KMS-11 (cell line): ENCODE data around the gene DCTN3.

Source experiments
- H2AFZ ChIP-seq: fragments of 200-600 bp; sonication (generic); 2 replicates; pipeline ENCODE4 v1.6.1; 2016; ENCODE audit warnings: antibody characterized with exemption, mixed run types, low read depth
- H3K27ac ChIP-seq: fragments of 200-600 bp; sonication (generic); 2 replicates; pipeline ENCODE4 v1.6.1; 2016; ENCODE audit warnings: mild to moderate bottlenecking, mixed run types
- H3K27me3 ChIP-seq: fragments of 200-600 bp; sonication (generic); 2 replicates; pipeline ENCODE4 v1.6.1; 2017; ENCODE audit warnings: mild to moderate bottlenecking, low read depth, mixed run types, moderate library complexity; ENCODE audit not compliant: insufficient read depth
- H3K36me3 ChIP-seq: fragments of 200-600 bp; sonication (generic); 2 replicates; pipeline ENCODE4 v1.6.1; 2017; ENCODE audit warnings: mild to moderate bottlenecking, mixed run types; ENCODE audit not compliant: insufficient read depth
- H3K4me1 ChIP-seq: fragments of 200-600 bp; sonication (generic); 2 replicates; pipeline ENCODE4 v1.6.1; 2016; ENCODE audit warnings: mild to moderate bottlenecking, low read depth, mixed run types; ENCODE audit not compliant: poor library complexity, severe bottlenecking
- H3K4me2 ChIP-seq: fragments of 200-600 bp; sonication (generic); 2 replicates; pipeline ENCODE4 v1.7.0; 2016; ENCODE audit warnings: mild to moderate bottlenecking, mixed run types
- H3K4me3 ChIP-seq: fragments of 200-600 bp; sonication (generic); IDR thresholded peaks from 2 replicates; pipeline ENCODE4 v1.6.1; 2017; ENCODE audit warnings: low read depth, low read length, mixed read lengths; ENCODE audit not compliant: insufficient read depth
- H3K79me2 ChIP-seq: fragments of 200-600 bp; sonication (generic); 2 replicates; pipeline ENCODE4 v1.6.1; 2016; ENCODE audit warnings: low read depth, mixed run types; ENCODE audit not compliant: insufficient read depth
- H3K9ac ChIP-seq: fragments of 200-600 bp; sonication (generic); 2 replicates; pipeline ENCODE4 v1.6.1; 2016; ENCODE audit warnings: mild to moderate bottlenecking, mixed run types
- H4K20me1 ChIP-seq: fragments of 200-600 bp; sonication (generic); 2 replicates; pipeline ENCODE4 v1.6.1; 2016; ENCODE audit warnings: mild to moderate bottlenecking, mixed run types; ENCODE audit not compliant: insufficient read depth
- TF ChIP-seq, protein P1 (sequence below): fragments of 200-600 bp; sonication (generic); conservative IDR thresholded peaks from 2 replicates; pipeline ENCODE4 v1.6.1; 2017; ENCODE audit warnings: low read depth, mild to moderate bottlenecking, antibody characterized with exemption, low read length, moderate library complexity, mixed read lengths

The DCTN3 gene

GRCh38 chr9:34606190-34606589, 14.1 kb downstream of the DCTN3 start:
- H3K27ac ChIP-seq = no peak overlapping the region

GRCh38 chr9:34603610-34604231, 16.6 kb downstream of the DCTN3 start:
- Histone ChIP-seq H3K36me3 (no peaks in the 10 kb centered on the region), H3K27me3 (no peaks in the 10 kb centered on the region; the same call in 1 of the 2 replicates), H2AFZ (no peak overlapping the region), H3K4me3 (no peak overlapping the region), H3K4me1 (no peaks in the 10 kb centered on the region), H4K20me1 (no peaks in the 10 kb centered on the region), H3K79me2 (no peaks in the 10 kb centered on the region), H3K9ac (no peak overlapping the region), H3K4me2 (no peak overlapping the region), H3K27ac (no peak overlapping the region)
- TF ChIP-seq, protein P1, sequence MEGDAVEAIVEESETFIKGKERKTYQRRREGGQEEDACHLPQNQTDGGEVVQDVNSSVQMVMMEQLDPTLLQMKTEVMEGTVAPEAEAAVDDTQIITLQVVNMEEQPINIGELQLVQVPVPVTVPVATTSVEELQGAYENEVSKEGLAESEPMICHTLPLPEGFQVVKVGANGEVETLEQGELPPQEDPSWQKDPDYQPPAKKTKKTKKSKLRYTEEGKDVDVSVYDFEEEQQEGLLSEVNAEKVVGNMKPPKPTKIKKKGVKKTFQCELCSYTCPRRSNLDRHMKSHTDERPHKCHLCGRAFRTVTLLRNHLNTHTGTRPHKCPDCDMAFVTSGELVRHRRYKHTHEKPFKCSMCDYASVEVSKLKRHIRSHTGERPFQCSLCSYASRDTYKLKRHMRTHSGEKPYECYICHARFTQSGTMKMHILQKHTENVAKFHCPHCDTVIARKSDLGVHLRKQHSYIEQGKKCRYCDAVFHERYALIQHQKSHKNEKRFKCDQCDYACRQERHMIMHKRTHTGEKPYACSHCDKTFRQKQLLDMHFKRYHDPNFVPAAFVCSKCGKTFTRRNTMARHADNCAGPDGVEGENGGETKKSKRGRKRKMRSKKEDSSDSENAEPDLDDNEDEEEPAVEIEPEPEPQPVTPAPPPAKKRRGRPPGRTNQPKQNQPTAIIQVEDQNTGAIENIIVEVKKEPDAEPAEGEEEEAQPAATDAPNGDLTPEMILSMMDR = peak; percentile 92

More at GRCh38 chr9:34606190-34606589, 14.1 kb downstream of the DCTN3 start:
- no peak overlapping the region for H3K9ac ChIP-seq
- TF ChIP-seq, protein P1 = no peak
- no peak overlapping the region for H2AFZ ChIP-seq
- no peak overlapping the region for H3K4me2 ChIP-seq
- peaks cover 6% of the 10 kb centered on the region for H3K4me1 ChIP-seq
- H3K79me2 ChIP-seq = peaks cover 5% of the 10 kb centered on the region; the same call in 1 of the 2 replicates
- H3K36me3 ChIP-seq = no peaks in the 10 kb centered on the region
- H3K4me3 ChIP-seq = no peak overlapping the region
- H3K27me3 ChIP-seq = no peaks in the 10 kb centered on the region; the same call in 1 of the 2 replicates
- H4K20me1 ChIP-seq = no peaks in the 10 kb centered on the region

DNA sequence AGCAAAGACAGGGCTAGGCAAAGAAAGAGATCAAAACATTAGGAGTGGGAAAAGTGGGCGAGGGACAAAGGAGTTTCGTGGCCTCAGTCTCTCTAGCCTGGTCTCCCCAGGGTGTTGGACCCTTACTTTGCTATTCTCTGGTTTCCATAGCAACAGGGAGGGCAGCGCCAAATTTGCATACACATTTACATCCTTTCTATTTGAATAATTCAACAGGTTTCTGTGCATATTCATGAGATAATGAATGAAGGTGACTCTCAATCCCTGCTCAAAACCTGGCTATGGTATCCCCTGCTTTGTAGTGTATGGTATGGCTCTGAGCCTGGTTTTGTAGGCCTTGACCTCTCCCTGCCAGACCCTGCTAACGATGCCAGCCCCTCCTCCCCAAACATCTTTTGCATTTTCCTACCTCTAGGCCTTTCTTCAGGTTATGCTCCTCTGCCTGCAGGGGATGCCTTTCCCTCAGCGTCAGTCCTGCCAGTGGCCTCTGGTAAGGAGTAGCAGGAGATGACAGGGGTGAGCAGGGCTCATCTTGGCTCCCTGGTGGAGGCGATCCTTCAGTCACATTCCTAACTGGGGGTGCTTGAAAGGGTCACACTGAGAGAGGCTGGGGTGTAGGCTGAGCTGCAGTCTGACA, 18.2 kb downstream of the DCTN3 start:
- H3K4me2 ChIP-seq = no peak overlapping the region
- no peaks in the 10 kb centered on the region for H3K36me3 ChIP-seq
- no peaks in the 10 kb centered on the region for H3K79me2 ChIP-seq
- H3K27ac ChIP-seq = no peak overlapping the region
- no peaks in the 10 kb centered on the region for H4K20me1 ChIP-seq
- no peak overlapping the region for H3K9ac ChIP-seq
- no peaks in the 10 kb centered on the region for H3K4me1 ChIP-seq
- no peak overlapping the region for H3K4me3 ChIP-seq
- TF ChIP-seq, protein P1 = no peak
- H2AFZ ChIP-seq = no peak overlapping the region
- H3K27me3 ChIP-seq = no peaks in the 10 kb centered on the region; the same call in 1 of the 2 replicates

DNA sequence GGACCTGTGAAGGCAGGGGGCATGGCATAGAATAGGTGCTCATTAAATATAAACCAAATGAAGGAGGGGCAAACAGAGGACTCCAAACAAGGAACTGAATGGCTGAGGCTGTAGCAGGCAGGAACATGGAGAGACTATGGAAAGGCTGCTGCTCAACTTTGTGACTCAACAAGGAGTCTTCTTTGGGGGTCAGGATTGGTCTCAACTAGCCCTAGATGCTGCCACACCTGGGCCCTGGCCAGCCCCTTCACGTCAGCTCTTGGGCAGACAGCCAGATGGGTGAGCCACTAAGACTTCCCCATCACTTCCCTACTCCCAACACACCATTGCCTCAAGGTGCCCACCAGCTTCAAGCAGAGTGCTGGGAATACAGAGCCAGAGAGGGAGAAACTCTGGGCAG, 19.4 kb downstream of the DCTN3 start:
- no peaks in the 10 kb centered on the region for H4K20me1 ChIP-seq
- TF ChIP-seq, protein P1 = no peak
- H3K4me3 ChIP-seq = no peak overlapping the region
- H3K27ac ChIP-seq = no peak overlapping the region
- H3K36me3 ChIP-seq = no peaks in the 10 kb centered on the region
- no peak overlapping the region for H3K9ac ChIP-seq
- H3K79me2 ChIP-seq = no peaks in the 10 kb centered on the region
- no peak overlapping the region for H2AFZ ChIP-seq
- H3K4me2 ChIP-seq = no peak overlapping the region
- H3K27me3 ChIP-seq = no peaks in the 10 kb centered on the region; the same call in 1 of the 2 replicates
- H3K4me1 ChIP-seq = no peaks in the 10 kb centered on the region
